HepG2 (cell line): ENCODE measurements around the gene PYGO2. TPM values are rescaled to one million over a fixed set of nuclear protein-coding genes. Genes with fewer than 3 reads are reported as not detected.

Source experiments
- ATF7-NPFF ChIP-seq: sonication (generic); formaldehyde crosslinking; IDR thresholded peaks from 2 replicates; pipeline ENCODE4 v1.8.1; 2023; ENCODE audit warnings: mild to moderate bottlenecking, low read depth, missing genetic modification reagents, moderate library complexity
- CREM ChIP-seq, 2 experiments: sonication (generic) in 1 of 2; formaldehyde crosslinking in 1 of 2; IDR thresholded peaks; 2 replicates each; pipeline versions ENCODE4 v1.4.0 to v1.6.1; 2016 to 2020; ENCODE audit warnings: antibody characterized with exemption in 1 of 2, mild to moderate bottlenecking in 1 of 2, missing genetic modification reagents in 1 of 2
- KLF15 ChIP-seq: sonication (generic); formaldehyde crosslinking; IDR thresholded peaks from 2 replicates; pipeline ENCODE4 v1.8.1; 2023; ENCODE audit warnings: borderline replicate concordance, mild to moderate bottlenecking, inconsistent platforms, missing genetic modification reagents, mixed read lengths
- NAIF1 ChIP-seq: sonication (generic); formaldehyde crosslinking; IDR thresholded peaks from 2 replicates; pipeline ENCODE4 v1.5.0; 2020; ENCODE audit warnings: mild to moderate bottlenecking, missing genetic modification reagents, borderline replicate concordance
- PPARG ChIP-seq: conservative IDR thresholded peaks from 2 replicates; pipeline ENCODE4 v1.6.1; 2016; ENCODE audit warnings: missing biosample characterization, missing genetic modification reagents
- SRF ChIP-seq: IDR thresholded peaks from 2 replicates; pipeline ENCODE4 v1.6.1; 2011; ENCODE audit warnings: mild to moderate bottlenecking, low read depth, low read length, moderate library complexity
- TEAD2 ChIP-seq: sonication (generic); formaldehyde crosslinking; IDR thresholded peaks from 2 replicates; pipeline ENCODE4 v1.9.0; 2021; ENCODE audit warnings: missing genetic modification reagents
- WIZ ChIP-seq: sonication (generic); formaldehyde crosslinking; IDR thresholded peaks from 2 replicates; pipeline ENCODE4 v1.5.1; 2020; ENCODE audit warnings: mild to moderate bottlenecking, missing genetic modification reagents
- XRCC5 ChIP-seq: fragments of 200-400 bp; formaldehyde crosslinking; optimal IDR thresholded peaks from 2 replicates; pipeline ENCODE3; 2017; ENCODE audit warnings: mild to moderate bottlenecking, low read length
- ZC3H13 ChIP-seq: sonication (generic); formaldehyde crosslinking; IDR thresholded peaks from 2 replicates; pipeline ENCODE4 v1.8.1; 2023; ENCODE audit warnings: mild to moderate bottlenecking, missing genetic modification reagents, moderate library complexity
- ZMYM4 ChIP-seq: sonication (generic); formaldehyde crosslinking; IDR thresholded peaks from 2 replicates; pipeline ENCODE4 v1.8.1; 2023; ENCODE audit warnings: mild to moderate bottlenecking, missing genetic modification reagents
- ZNF720 ChIP-seq: sonication (generic); formaldehyde crosslinking; IDR thresholded peaks from 2 replicates; pipeline ENCODE4 v1.4.0; 2020; ENCODE audit warnings: missing genetic modification reagents
- polyA plus RNA-seq, 8 experiments: library from polyadenylated mRNA; depleted of rRNA in 3 of 8; stranded (reverse) in 7 of 8; unstranded in 1 of 8; fragments of >200 nt; fragmentation: Illumina TruSeq in 4 of 8; extraction: Trizol in 4 of 8; gene quantifications; 2 replicates each; pipeline versions ENCODE4 v1.2.1 to v1.2.3, GENCODE V29; 2011 to 2016; ENCODE audit warnings: low read depth in 4 of 8, missing spikeins in 1 of 8, mixed read lengths in 1 of 8; ENCODE audit not compliant: insufficient read depth in 1 of 8
- total RNA-seq, 5 experiments: library from RNA; depleted of rRNA; stranded (reverse); fragments of >200 nt; fragmentation: Illumina TruSeq; extraction: Trizol; gene quantifications; 2 replicates each; pipeline ENCODE4 v1.2.3, GENCODE V29; 2016; ENCODE audit warnings: low read depth in 1 of 5
- TF ChIP-seq, protein P1 (sequence below): IDR thresholded peaks from 2 replicates; pipeline ENCODE4 v1.4.0; 2020; ENCODE audit warnings: mild to moderate bottlenecking, missing genetic modification reagents
- TF ChIP-seq, protein P2 (sequence below): sonication (generic); formaldehyde crosslinking; IDR thresholded peaks from 2 replicates; pipeline ENCODE4 v1.5.1; 2020; ENCODE audit warnings: missing genetic modification reagents, mild to moderate bottlenecking, borderline replicate concordance
- TF ChIP-seq, protein P3 (sequence below): sonication (generic); formaldehyde crosslinking; IDR thresholded peaks from 2 replicates; pipeline ENCODE4 v1.5.1; 2020; ENCODE audit warnings: mild to moderate bottlenecking, missing genetic modification reagents, moderate library complexity
- TF ChIP-seq, protein P4 (sequence below): sonication (generic); formaldehyde crosslinking; IDR thresholded peaks from 2 replicates; pipeline ENCODE4 v1.5.1; 2020; ENCODE audit warnings: missing genetic modification reagents, mild to moderate bottlenecking, borderline replicate concordance
- TF ChIP-seq, protein P5 (sequence below): sonication (generic); formaldehyde crosslinking; IDR thresholded peaks from 2 replicates; pipeline ENCODE4 v1.8.1; 2023; ENCODE audit warnings: mild to moderate bottlenecking, missing genetic modification reagents

PYGO2 gene
- total and polyA plus RNA-seq, 2 of the 13 experiments (the other 11 are each of a cell fraction or from before 2014, with no cell fraction given), result 20.3 to 21.8 TPM

DNA sequence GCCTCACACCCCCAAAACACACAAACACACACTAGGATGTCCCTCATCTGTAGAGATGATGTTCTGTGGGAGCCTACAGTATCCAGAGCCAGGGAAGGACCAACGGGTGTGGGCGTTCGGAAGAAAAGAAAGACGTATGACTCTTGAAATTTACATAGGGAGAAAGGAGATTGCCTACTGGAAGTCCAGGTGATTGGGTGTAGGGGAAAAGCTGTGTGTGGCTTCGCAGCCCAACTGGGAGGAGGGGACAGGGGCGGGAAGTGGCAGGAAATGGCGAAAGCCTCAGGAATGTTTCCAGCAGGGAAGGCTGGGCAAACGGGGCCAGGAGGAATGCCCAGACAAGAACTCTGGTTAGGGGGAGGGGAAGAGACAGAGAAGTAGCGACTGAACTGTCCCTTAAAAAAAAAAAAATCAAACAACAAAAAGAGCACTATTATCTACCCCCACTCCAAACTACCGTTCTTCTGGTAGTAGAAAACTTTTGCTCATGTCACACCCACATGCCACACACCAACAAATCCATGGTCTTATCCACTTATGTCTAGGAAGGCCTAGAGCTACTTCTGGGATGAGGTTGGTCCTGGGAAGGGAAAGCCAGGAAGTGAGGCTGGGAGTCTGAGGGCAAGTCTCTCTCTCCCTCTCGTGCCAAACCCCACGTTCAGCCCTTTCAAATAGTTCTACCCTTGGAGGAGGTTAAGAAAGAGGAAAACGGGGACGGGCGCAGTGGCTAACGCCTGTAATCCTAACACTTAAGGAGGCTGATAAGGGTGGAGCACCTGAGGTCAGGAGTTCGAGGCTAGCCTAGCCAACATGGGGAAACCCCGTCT lies 11.1 kb upstream of the PYGO2 start (continued):
- TF ChIP-seq PPARG (peak; percentile 77), ZC3H13 (CRISPR knock-in tag) (no peak), NAIF1 (peak; percentile 63; the same call in 1 of the 2 replicates), KLF15 (no peak), ATF7-NPFF (CRISPR knock-in tag) (no peak), TEAD2 (no peak), WIZ (no peak), CREM (IDR thresholded peaks at IDR 0.05) (peak; percentile 69), CREM (CRISPR knock-in tag; IDR thresholded peaks at IDR 0.05) (no peak), XRCC5 (peak; percentile 81), ZMYM4 (CRISPR knock-in tag) (peak; percentile 46), ZNF720 (CRISPR knock-in tag) (no peak), SRF (no peak)
- TF ChIP-seq, protein P1, sequence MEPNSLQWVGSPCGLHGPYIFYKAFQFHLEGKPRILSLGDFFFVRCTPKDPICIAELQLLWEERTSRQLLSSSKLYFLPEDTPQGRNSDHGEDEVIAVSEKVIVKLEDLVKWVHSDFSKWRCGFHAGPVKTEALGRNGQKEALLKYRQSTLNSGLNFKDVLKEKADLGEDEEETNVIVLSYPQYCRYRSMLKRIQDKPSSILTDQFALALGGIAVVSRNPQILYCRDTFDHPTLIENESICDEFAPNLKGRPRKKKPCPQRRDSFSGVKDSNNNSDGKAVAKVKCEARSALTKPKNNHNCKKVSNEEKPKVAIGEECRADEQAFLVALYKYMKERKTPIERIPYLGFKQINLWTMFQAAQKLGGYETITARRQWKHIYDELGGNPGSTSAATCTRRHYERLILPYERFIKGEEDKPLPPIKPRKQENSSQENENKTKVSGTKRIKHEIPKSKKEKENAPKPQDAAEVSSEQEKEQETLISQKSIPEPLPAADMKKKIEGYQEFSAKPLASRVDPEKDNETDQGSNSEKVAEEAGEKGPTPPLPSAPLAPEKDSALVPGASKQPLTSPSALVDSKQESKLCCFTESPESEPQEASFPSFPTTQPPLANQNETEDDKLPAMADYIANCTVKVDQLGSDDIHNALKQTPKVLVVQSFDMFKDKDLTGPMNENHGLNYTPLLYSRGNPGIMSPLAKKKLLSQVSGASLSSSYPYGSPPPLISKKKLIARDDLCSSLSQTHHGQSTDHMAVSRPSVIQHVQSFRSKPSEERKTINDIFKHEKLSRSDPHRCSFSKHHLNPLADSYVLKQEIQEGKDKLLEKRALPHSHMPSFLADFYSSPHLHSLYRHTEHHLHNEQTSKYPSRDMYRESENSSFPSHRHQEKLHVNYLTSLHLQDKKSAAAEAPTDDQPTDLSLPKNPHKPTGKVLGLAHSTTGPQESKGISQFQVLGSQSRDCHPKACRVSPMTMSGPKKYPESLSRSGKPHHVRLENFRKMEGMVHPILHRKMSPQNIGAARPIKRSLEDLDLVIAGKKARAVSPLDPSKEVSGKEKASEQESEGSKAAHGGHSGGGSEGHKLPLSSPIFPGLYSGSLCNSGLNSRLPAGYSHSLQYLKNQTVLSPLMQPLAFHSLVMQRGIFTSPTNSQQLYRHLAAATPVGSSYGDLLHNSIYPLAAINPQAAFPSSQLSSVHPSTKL (CRISPR knock-in tag), result peak; percentile 58
- TF ChIP-seq, protein P2, sequence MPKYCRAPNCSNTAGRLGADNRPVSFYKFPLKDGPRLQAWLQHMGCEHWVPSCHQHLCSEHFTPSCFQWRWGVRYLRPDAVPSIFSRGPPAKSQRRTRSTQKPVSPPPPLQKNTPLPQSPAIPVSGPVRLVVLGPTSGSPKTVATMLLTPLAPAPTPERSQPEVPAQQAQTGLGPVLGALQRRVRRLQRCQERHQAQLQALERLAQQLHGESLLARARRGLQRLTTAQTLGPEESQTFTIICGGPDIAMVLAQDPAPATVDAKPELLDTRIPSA, result no peak
- TF ChIP-seq, protein P3, sequence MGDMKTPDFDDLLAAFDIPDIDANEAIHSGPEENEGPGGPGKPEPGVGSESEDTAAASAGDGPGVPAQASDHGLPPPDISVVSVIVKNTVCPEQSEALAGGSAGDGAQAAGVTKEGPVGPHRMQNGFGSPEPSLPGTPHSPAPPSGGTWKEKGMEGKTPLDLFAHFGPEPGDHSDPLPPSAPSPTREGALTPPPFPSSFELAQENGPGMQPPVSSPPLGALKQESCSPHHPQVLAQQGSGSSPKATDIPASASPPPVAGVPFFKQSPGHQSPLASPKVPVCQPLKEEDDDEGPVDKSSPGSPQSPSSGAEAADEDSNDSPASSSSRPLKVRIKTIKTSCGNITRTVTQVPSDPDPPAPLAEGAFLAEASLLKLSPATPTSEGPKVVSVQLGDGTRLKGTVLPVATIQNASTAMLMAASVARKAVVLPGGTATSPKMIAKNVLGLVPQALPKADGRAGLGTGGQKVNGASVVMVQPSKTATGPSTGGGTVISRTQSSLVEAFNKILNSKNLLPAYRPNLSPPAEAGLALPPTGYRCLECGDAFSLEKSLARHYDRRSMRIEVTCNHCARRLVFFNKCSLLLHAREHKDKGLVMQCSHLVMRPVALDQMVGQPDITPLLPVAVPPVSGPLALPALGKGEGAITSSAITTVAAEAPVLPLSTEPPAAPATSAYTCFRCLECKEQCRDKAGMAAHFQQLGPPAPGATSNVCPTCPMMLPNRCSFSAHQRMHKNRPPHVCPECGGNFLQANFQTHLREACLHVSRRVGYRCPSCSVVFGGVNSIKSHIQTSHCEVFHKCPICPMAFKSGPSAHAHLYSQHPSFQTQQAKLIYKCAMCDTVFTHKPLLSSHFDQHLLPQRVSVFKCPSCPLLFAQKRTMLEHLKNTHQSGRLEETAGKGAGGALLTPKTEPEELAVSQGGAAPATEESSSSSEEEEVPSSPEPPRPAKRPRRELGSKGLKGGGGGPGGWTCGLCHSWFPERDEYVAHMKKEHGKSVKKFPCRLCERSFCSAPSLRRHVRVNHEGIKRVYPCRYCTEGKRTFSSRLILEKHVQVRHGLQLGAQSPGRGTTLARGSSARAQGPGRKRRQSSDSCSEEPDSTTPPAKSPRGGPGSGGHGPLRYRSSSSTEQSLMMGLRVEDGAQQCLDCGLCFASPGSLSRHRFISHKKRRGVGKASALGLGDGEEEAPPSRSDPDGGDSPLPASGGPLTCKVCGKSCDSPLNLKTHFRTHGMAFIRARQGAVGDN, result peak; percentile 71
- TF ChIP-seq, protein P4, sequence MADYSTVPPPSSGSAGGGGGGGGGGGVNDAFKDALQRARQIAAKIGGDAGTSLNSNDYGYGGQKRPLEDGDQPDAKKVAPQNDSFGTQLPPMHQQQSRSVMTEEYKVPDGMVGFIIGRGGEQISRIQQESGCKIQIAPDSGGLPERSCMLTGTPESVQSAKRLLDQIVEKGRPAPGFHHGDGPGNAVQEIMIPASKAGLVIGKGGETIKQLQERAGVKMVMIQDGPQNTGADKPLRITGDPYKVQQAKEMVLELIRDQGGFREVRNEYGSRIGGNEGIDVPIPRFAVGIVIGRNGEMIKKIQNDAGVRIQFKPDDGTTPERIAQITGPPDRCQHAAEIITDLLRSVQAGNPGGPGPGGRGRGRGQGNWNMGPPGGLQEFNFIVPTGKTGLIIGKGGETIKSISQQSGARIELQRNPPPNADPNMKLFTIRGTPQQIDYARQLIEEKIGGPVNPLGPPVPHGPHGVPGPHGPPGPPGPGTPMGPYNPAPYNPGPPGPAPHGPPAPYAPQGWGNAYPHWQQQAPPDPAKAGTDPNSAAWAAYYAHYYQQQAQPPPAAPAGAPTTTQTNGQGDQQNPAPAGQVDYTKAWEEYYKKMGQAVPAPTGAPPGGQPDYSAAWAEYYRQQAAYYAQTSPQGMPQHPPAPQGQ (CRISPR knock-in tag), result no peak
- TF ChIP-seq, protein P5, sequence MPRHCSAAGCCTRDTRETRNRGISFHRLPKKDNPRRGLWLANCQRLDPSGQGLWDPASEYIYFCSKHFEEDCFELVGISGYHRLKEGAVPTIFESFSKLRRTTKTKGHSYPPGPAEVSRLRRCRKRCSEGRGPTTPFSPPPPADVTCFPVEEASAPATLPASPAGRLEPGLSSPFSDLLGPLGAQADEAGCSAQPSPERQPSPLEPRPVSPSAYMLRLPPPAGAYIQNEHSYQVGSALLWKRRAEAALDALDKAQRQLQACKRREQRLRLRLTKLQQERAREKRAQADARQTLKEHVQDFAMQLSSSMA, result no peak
